ENCODE results near the gene FCN2. TPM values are rescaled to one million over a fixed set of nuclear protein-coding genes. Genes with fewer than 3 reads are reported as not detected.

FCN2 gene
- total and polyA plus RNA-seq, 9 of the 15 experiments (the other 6 are each of a cell fraction or from before 2014, with no cell fraction given): not detected

- no peaks in the 10 kb centered on the region for H3K9me3 ChIP-seq (replicated peaks; ENCODE audit: control insufficient read depth, insufficient read depth, low read depth, low read length)
- peaks cover 18 to 43% of the 10 kb centered on the region in 2 experiments for H3K27me3 ChIP-seq (ENCODE audit: control insufficient read depth in 2 of 2, insufficient read depth in 2 of 2, low read length in 2 of 2)
- no peak for ATAC-seq
- no peak for DNase-seq (ENCODE audit: extremely low read depth in 1 of 4, low spot score in 3 of 4)
- no peak overlapping the region for H3K4me3 ChIP-seq
- CTCF ChIA-PET (ENCODE audit: low intra/inter-chr PET ratio): no interaction called here
- intact Hi-C loops (cut with micrococcal nuclease): no loop called here
- in situ Hi-C loops (cut with MboI): no loop called here
- H3K4me2 ChIP-seq (ENCODE audit: insufficient read depth, low read length): no peak overlapping the region
- H4K20me1 ChIP-seq (replicated peaks; ENCODE audit: control insufficient read depth, insufficient read depth, low read length): 0 out of 2 replicates have a peak, but pooled peaks cover 3% of the 10 kb centered on the region
- BruUV-seq (replicated peaks): no TSS peak
- 1% methylated on average over 8 of the region's 10 CpGs for WGBS (ENCODE audit: insufficient coverage, low coverage, missing lambda C conversion rate)
- H2AFZ ChIP-seq (ENCODE audit: low read depth, low read length): no peak overlapping the region
- TF ChIP-seq, protein P1, sequence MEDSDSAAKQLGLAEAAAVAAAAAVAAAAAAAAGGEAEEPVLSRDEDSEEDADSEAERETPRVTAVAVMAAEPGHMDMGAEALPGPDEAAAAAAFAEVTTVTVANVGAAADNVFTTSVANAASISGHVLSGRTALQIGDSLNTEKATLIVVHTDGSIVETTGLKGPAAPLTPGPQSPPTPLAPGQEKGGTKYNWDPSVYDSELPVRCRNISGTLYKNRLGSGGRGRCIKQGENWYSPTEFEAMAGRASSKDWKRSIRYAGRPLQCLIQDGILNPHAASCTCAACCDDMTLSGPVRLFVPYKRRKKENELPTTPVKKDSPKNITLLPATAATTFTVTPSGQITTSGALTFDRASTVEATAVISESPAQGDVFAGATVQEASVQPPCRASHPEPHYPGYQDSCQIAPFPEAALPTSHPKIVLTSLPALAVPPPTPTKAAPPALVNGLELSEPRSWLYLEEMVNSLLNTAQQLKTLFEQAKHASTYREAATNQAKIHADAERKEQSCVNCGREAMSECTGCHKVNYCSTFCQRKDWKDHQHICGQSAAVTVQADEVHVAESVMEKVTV (CRISPR knock-in tag; IDR thresholded peaks at IDR 0.05): no peak
- TF ChIP-seq, protein P2, sequence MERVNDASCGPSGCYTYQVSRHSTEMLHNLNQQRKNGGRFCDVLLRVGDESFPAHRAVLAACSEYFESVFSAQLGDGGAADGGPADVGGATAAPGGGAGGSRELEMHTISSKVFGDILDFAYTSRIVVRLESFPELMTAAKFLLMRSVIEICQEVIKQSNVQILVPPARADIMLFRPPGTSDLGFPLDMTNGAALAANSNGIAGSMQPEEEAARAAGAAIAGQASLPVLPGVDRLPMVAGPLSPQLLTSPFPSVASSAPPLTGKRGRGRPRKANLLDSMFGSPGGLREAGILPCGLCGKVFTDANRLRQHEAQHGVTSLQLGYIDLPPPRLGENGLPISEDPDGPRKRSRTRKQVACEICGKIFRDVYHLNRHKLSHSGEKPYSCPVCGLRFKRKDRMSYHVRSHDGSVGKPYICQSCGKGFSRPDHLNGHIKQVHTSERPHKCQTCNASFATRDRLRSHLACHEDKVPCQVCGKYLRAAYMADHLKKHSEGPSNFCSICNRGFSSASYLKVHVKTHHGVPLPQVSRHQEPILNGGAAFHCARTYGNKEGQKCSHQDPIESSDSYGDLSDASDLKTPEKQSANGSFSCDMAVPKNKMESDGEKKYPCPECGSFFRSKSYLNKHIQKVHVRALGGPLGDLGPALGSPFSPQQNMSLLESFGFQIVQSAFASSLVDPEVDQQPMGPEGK (CRISPR knock-in tag; IDR thresholded peaks at IDR 0.05; ENCODE audit: borderline replicate concordance): no peak
- TF ChIP-seq TEAD2 (tag; IDR thresholded peaks at IDR 0.05) (no peak), WHSC1 (IDR thresholded peaks at IDR 0.05; ENCODE audit: low read length) (no peak), BRD9 (IDR thresholded peaks at IDR 0.05; ENCODE audit: low read depth, partially characterized antibody) (no peak), NFXL1 (CRISPR knock-in tag; IDR thresholded peaks at IDR 0.05) (no peak), E4F1 (CRISPR knock-in tag; IDR thresholded peaks at IDR 0.05; ENCODE audit: borderline replicate concordance) (no peak), MECOM (CRISPR knock-in tag; IDR thresholded peaks at IDR 0.05) (no peak), GABPB1 (CRISPR knock-in tag; IDR thresholded peaks at IDR 0.05) (no peak), E2F5 (CRISPR knock-in tag; IDR thresholded peaks at IDR 0.05) (no peak), PHF21A (IDR thresholded peaks at IDR 0.05; ENCODE audit: borderline replicate concordance, low read depth) (no peak), SRSF9 (IDR thresholded peaks at IDR 0.05; ENCODE audit: borderline replicate concordance, low read depth, low read length) (no peak), NCOA1 (IDR thresholded peaks at IDR 0.05; ENCODE audit: low read depth) (no peak), SRF (CRISPR knock-in tag; IDR thresholded peaks at IDR 0.05) (no peak)
- no peak for FAIRE-seq
- H3K27ac ChIP-seq (ENCODE audit: extremely low read depth, low read depth, low read length): no peak overlapping the region
- no peaks in the 10 kb centered on the region for H3K79me2 ChIP-seq (ENCODE audit: control insufficient read depth, insufficient read depth, low read length)
- no peaks in the 10 kb centered on the region for H3K4me1 ChIP-seq (replicated peaks in 1 of 2; ENCODE audit: control insufficient read depth in 2 of 2, insufficient read depth in 2 of 2, low read length in 2 of 2)
- no peak overlapping the region; a peak in 1 of 4 replicates for H3K9ac ChIP-seq (ENCODE audit: insufficient read depth in 1 of 2, low read depth in 2 of 2, low read length in 2 of 2)
- no peaks in the 10 kb centered on the region for H3K9me1 ChIP-seq (ENCODE audit: control insufficient read depth, insufficient read depth, low read length)
- POLR2A ChIA-PET: interaction anchor here (0.9 kb wide), 1 partner anchor 9 kb away, joined by 3 read pairs; the partner anchor contains the start of gene FCN2
- no peaks in the 10 kb centered on the region for H3K36me3 ChIP-seq (ENCODE audit: control insufficient read depth, insufficient read depth, low read length)
These were observed 9.0 kb downstream of the FCN2 start for GRCh38 chr9:134889386-134890154.

Data from K562 (cell line).